Right atrium auricular region (tissue), 2 donors: ENCODE measurements around the gene EML5. TPM values are rescaled to one million over a fixed set of nuclear protein-coding genes. Genes with fewer than 3 reads are reported as not detected.

Experiments used
- DNase-seq: peaks from one replicate; pipeline ENCODE4 v3.0.0-alpha.2; 2019; ENCODE audit warnings: low spot score
- H3K27ac ChIP-seq, 2 donors: fragments of 200-600 bp; sonication (generic); 1 replicate in 1 of 2; 2 replicates in 1 of 2; pipeline ENCODE4 v1.5.1; 2016 to 2019
- H3K27me3 ChIP-seq, 2 donors: fragments of 200-600 bp; sonication (generic); one replicate each; pipeline versions ENCODE4 v1.5.1 to v1.6.0; 2017 to 2019
- H3K36me3 ChIP-seq: fragments of 200-600 bp; sonication (generic); one replicate; pipeline ENCODE4 v1.5.1; 2016
- H3K4me1 ChIP-seq, 2 donors: fragments of 200-600 bp; sonication (generic); one replicate each; pipeline versions ENCODE4 v1.5.1 to v1.6.0; 2017 to 2019
- H3K4me3 ChIP-seq, 2 donors: fragments of 200-600 bp; sonication (generic); 1 replicate in 1 of 2; 2 replicates in 1 of 2; pipeline ENCODE4 v1.5.1; 2017 to 2019; ENCODE audit warnings: mild to moderate bottlenecking in 1 of 2, moderate library complexity in 1 of 2
- H3K9me3 ChIP-seq, 2 donors: fragments of 200-600 bp; sonication (generic); one replicate each; pipeline ENCODE4 v1.5.1; 2019
- CTCF ChIP-seq, 2 donors: fragments of 200-600 bp; sonication (generic); IDR thresholded peaks; one replicate each; pipeline ENCODE4 v1.5.1; 2019; ENCODE audit warnings: antibody characterized with exemption in 2 of 2
- total RNA-seq, 2 donors: library from RNA; depleted of rRNA; stranded (reverse); fragments of >200 nt; gene quantifications; one replicate each; pipeline ENCODE4 v1.1.0, GENCODE V29; 2016

EML5 gene
- under 1 TPM; 0.11 to 0.75 TPM for total RNA-seq

DNA sequence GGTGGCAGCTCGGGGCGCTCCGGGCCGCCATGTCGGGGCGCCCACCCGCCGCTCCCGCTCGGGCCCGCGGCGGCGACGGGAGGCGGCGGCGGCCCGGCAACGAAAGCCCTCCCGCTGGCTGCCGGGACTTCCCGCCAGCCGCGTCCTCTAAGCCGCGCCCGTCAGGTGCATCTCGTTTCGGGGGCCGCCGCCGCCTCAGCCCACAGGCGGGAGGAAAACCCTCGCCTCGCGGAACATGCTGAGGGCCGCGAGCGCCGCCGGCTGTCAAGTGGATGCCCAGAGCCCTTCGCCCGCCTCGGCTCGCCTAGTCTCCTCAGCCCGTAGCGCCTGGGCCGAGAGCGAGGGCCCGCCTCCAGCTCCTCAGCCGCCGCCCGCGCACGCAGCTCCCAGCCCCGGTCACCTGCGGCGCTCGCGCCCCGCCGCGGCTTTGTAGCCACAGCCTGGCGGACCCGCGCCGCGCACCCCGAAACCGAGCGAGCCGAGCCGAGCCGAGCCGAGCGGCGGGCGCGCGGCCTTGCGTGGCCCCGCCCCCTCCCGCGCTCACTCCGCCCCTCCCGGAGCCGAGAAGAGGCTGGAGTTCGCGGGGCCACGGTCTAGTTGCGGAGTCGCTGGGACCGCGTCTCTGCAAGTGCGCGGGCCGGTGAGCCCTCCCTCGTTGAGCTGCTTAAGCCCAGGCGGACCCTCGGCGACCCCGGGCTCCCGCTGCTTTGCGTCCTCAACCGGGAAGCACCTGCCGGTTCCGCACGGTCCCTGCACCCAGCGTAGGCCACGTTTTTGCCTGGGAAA is at the start of gene EML5:
TSS of gene EML5 (minus strand) at position 481 of the 786 bp plus-strand sequence. CDS start at position 31, 450 bp downstream.
- peaks cover 0 to 14% of the 10 kb centered on the region in 2 donors for H3K4me1 ChIP-seq

DNA sequence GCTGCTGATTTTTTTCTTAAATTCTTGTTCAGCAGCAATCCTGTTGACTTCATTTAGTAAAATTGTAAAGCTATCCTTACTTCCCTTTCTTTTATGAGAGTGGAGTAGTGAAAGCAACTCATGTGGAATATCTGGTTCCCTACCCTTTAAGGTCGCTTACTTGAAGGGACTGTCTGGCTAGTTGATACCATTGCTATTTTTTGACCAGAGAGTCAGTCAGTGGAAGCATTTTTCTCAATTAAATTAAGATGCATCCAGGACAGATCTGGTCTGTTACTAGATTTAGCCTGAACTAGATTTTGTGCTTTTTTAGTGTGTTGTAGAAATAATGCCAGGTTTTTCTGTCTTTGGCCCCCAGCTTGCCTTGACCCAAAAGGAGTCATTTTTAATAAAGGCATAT is 49.7 kb upstream of the EML5 start:
- Histone ChIP-seq H3K4me1 (no peaks in the 10 kb centered on the region), H3K27ac (no peak overlapping the region), H3K27me3 (no peaks in the 10 kb centered on the region), H3K4me3 (no peak overlapping the region), H3K9me3 (no peaks in the 10 kb centered on the region), H3K36me3 (no peaks in the 10 kb centered on the region)
- no peak for TF ChIP-seq CTCF (IDR thresholded peaks at IDR 0.05)
- DNase-seq: no peak

More for the DNA sequence above, at the start of gene EML5:
- peak within 1 kb of the TSS; percentile 51 to 68 for H3K27ac ChIP-seq
- no peaks in the 10 kb centered on the region for H3K27me3 ChIP-seq
- peak within 1 kb of the TSS; percentile 55 to 68 for H3K4me3 ChIP-seq
- H3K9me3 ChIP-seq: no peaks in the 10 kb centered on the region
- DNase-seq: peak; percentile 67
- no peaks in the 10 kb centered on the region for H3K36me3 ChIP-seq
- no peak for TF ChIP-seq CTCF (IDR thresholded peaks at IDR 0.05)

DNA sequence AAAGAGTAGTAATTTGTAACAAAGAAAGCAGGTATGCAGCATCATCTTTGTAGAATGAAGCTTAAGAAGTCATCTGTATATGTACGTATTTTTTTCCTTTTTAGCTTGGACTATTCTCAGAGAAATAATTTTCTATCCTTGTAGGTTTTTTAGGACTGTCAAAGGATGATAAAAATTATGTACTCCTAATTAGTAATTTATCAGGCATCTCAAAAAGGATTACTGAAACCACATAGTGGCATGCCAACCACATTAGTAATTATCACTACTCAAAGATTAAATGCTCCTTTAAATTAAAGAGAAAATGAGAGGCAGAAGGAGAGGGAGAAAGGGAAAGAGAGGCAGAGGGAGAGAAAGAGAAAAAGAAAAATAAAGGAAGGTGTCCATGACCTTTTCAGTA is 49.0 kb upstream of the EML5 start:
- no peak overlapping the region for H3K4me3 ChIP-seq
- TF ChIP-seq CTCF (IDR thresholded peaks at IDR 0.05): no peak
- H3K27ac ChIP-seq: no peak overlapping the region
- DNase-seq: no peak
- H3K9me3 ChIP-seq: no peaks in the 10 kb centered on the region
- H3K27me3 ChIP-seq: no peaks in the 10 kb centered on the region
- H3K4me1 ChIP-seq: no peaks in the 10 kb centered on the region
- H3K36me3 ChIP-seq: no peaks in the 10 kb centered on the region

DNA sequence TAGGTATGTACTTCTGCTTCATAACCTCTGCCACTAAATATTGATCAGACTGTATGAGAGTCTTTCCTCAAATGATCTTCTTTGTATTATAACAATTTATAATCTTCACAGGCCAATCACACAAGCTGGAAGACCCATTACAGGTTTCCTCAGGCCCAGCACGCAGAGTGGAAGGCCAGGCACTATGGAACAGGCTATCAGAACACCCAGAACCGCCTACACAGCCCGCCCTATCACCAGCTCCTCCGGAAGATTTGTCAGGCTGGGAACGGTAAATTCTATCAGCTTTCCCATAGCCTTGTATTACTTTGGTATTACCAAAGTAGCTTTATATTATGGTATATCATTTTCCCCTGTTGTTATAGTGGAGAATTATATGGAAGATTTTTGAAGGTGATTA is 48.2 kb upstream of the EML5 start:
- H3K4me1 ChIP-seq: no peaks in the 10 kb centered on the region
- H3K27me3 ChIP-seq: no peaks in the 10 kb centered on the region
- DNase-seq: no peak
- no peaks in the 10 kb centered on the region for H3K36me3 ChIP-seq
- no peak for TF ChIP-seq CTCF (IDR thresholded peaks at IDR 0.05)
- H3K27ac ChIP-seq: no peak overlapping the region
- H3K4me3 ChIP-seq: no peak overlapping the region
- H3K9me3 ChIP-seq: no peaks in the 10 kb centered on the region

DNA sequence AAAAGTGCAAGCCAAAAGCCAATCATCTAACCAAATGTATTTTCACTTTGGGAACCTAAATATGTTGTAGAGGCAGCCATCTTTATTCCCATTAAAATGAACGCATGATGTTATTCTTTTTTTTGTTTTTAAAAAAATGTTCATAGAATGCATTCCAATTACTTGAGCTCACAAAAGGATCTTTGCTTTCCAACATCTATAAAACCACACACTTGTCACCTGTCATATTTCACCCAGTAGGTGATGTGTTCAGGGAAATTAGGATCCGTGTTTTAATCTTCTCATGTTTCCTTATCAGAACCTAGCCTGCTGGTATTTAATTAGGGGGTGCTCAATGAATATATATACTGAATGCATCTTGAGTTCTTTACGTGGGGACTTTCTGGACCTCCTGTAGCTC is 45.3 kb upstream of the EML5 start:
- no peak for DNase-seq
- Histone ChIP-seq H3K27ac (no peak overlapping the region), H3K9me3 (no peaks in the 10 kb centered on the region), H3K4me3 (no peak overlapping the region), H3K36me3 (no peaks in the 10 kb centered on the region), H3K27me3 (no peaks in the 10 kb centered on the region), H3K4me1 (peaks cover 0 to 13% of the 10 kb centered on the region in 2 donors)
- TF ChIP-seq CTCF (IDR thresholded peaks at IDR 0.05): no peak

- H3K4me1 ChIP-seq: peaks cover 0 to 13% of the 10 kb centered on the region in 2 donors
- DNase-seq: no peak
- H3K4me3 ChIP-seq: no peak overlapping the region
- no peak overlapping the region for H3K27ac ChIP-seq
- no peak for TF ChIP-seq CTCF (IDR thresholded peaks at IDR 0.05)
- no peaks in the 10 kb centered on the region for H3K27me3 ChIP-seq
- no peaks in the 10 kb centered on the region for H3K9me3 ChIP-seq
- no peaks in the 10 kb centered on the region for H3K36me3 ChIP-seq
Observed at GRCh38 chr14:88837495-88837894, 44.7 kb upstream of the EML5 start.
